Keratinocyte (primary cell): Measurements from ENCODE around the gene ACTR5. TPM values are rescaled to one million over a fixed set of nuclear protein-coding genes. Genes with fewer than 3 reads are reported as not detected.

Experiments used
- DNase-seq: peaks from one replicate; pipeline ENCODE4 v3.0.0-alpha.2; 2011; ENCODE audit warnings: low read depth, missing footprints, low spot score
- FAIRE-seq: peaks from 2 replicates; lab custom pipeline; 2011; peaks lifted over from hg19 to GRCh38; lab: Jason Lieb, UNC
- H2AFZ ChIP-seq: 2 replicates; pipeline ENCODE4 v1.6.0; 2012; ENCODE audit warnings: low read length, control low read depth, inconsistent platforms; ENCODE audit not compliant: control insufficient read depth
- H3K27ac ChIP-seq: 2 replicates; pipeline ENCODE4 v1.5.1; 2011; ENCODE audit warnings: low read length; ENCODE audit not compliant: control insufficient read depth, insufficient read depth
- H3K27me3 ChIP-seq: 3 replicates; pipeline ENCODE4 v1.6.0; 2011; ENCODE audit warnings: low read length; ENCODE audit not compliant: control insufficient read depth, insufficient read depth; ENCODE audit errors: extremely low read depth
- H3K36me3 ChIP-seq, 2 experiments: 2 replicates in 1 of 2; 3 replicates in 1 of 2; pipeline ENCODE4 v1.5.1; 2011; ENCODE audit warnings: low read length in 2 of 2, mild to moderate bottlenecking in 1 of 2; ENCODE audit not compliant: control insufficient read depth in 2 of 2, insufficient read depth in 2 of 2; ENCODE audit errors: extremely low read depth in 1 of 2
- H3K4me1 ChIP-seq: 3 replicates; pipeline ENCODE4 v1.5.1; 2011; ENCODE audit warnings: low read length; ENCODE audit not compliant: control insufficient read depth, insufficient read depth; ENCODE audit errors: extremely low read depth
- H3K4me2 ChIP-seq: 3 replicates; pipeline ENCODE4 v1.6.0; 2011; ENCODE audit warnings: low read depth, low read length; ENCODE audit not compliant: control insufficient read depth, insufficient read depth; ENCODE audit errors: extremely low read depth
- H3K4me3 ChIP-seq, 3 experiments: fragments of 200-600 bp in 1 of 3; sonication (generic) in 1 of 3; 2 replicates in 2 of 3; 3 replicates in 1 of 3; pipeline ENCODE4 v1.5.1; 2011 to 2016; ENCODE audit warnings: low read length in 3 of 3, mild to moderate bottlenecking in 3 of 3, control low read depth in 2 of 3, inconsistent platforms in 1 of 3, low read depth in 1 of 3, mixed read lengths in 1 of 3, mixed run types in 1 of 3, moderate library complexity in 1 of 3; ENCODE audit not compliant: control insufficient read depth in 2 of 3, insufficient read depth in 2 of 3; ENCODE audit errors: extremely low read depth in 1 of 3
- H3K79me2 ChIP-seq: 2 replicates; pipeline ENCODE4 v1.6.0; 2012; ENCODE audit warnings: low read length; ENCODE audit not compliant: control insufficient read depth, insufficient read depth
- H3K9ac ChIP-seq: 3 replicates; pipeline ENCODE4 v1.6.0; 2011; ENCODE audit warnings: low read length; ENCODE audit not compliant: control insufficient read depth, insufficient read depth; ENCODE audit errors: extremely low read depth
- H3K9me1 ChIP-seq: 3 replicates; pipeline ENCODE4 v1.6.0; 2011; ENCODE audit warnings: low read length; ENCODE audit not compliant: control insufficient read depth, insufficient read depth; ENCODE audit errors: extremely low read depth
- H3K9me3 ChIP-seq: 2 replicates; pipeline ENCODE4 v1.5.1; 2012; ENCODE audit warnings: low read depth, low read length; ENCODE audit not compliant: control insufficient read depth
- H4K20me1 ChIP-seq: 3 replicates; pipeline ENCODE4 v1.6.0; 2011; ENCODE audit warnings: low read length; ENCODE audit not compliant: control insufficient read depth, insufficient read depth; ENCODE audit errors: extremely low read depth
- CTCF ChIP-seq, 3 experiments: IDR thresholded peaks in 1 of 3; conservative IDR thresholded peaks in 1 of 3; optimal IDR thresholded peaks in 1 of 3; 2 replicates in 2 of 3; 3 replicates in 1 of 3; pipeline versions ENCODE3 to v1.5.1; 2011; ENCODE audit warnings: low read length in 3 of 3, mild to moderate bottlenecking in 3 of 3, moderate library complexity in 2 of 3, control low read depth in 1 of 3, inconsistent platforms in 1 of 3; ENCODE audit not compliant: insufficient read depth in 2 of 3; ENCODE audit errors: extremely low read depth in 1 of 3
- EZH2 ChIP-seq: IDR thresholded peaks from one replicate; pipeline ENCODE4 v1.6.1; 2012; ENCODE audit warnings: inconsistent platforms, mild to moderate bottlenecking, low read length, moderate library complexity
- dilution Hi-C: fragments of 300-500 bp; cut with MboI; formaldehyde crosslinking; loops from one replicate; pipeline ENCODE4 v1.7.0; 2020; ENCODE audit warnings: low sequenced_read_pairs; ENCODE audit not compliant: extremely low pct_ligation_motif_present
- polyA plus RNA-seq, 5 experiments: library from polyadenylated mRNA; depleted of rRNA in 3 of 5; stranded (reverse) in 3 of 5; stranded (forward) in 1 of 5; unstranded in 1 of 5; fragments of >200 nt; gene quantifications; 1 replicate in 1 of 5; 2 replicates in 3 of 5; 3 replicates in 1 of 5; pipeline versions ENCODE4 v1.2.1 to v1.2.3, GENCODE V29; 2011 to 2012; ENCODE audit warnings: missing spikeins in 2 of 5, low read depth in 1 of 5, low replicate concordance in 1 of 5

Gene ACTR5
- polyA plus RNA-seq, 1 donor (not counting 4 experiments of a cell fraction or from before 2014, with no cell fraction given): 9.7 TPM

- no peak for FAIRE-seq
- H3K4me1 ChIP-seq: peaks cover 15% of the 10 kb centered on the region
Observed at GRCh38 chr20:38735172-38735571, 13.1 kb upstream of the ACTR5 start.

GRCh38 chr20:38737887-38738286 lies 10.4 kb upstream of the ACTR5 start:
- Histone ChIP-seq H3K9me1 (no peaks in the 10 kb centered on the region), H3K9ac (no peak overlapping the region), H3K4me3 (no peak overlapping the region), H3K79me2 (no peaks in the 10 kb centered on the region), H3K36me3 (no peaks in the 10 kb centered on the region), H3K4me1 (no peaks in the 10 kb centered on the region), H3K27ac (no peak overlapping the region), H2AFZ (no peak overlapping the region), H3K4me2 (no peak overlapping the region), H4K20me1 (no peaks in the 10 kb centered on the region), H3K9me3 (no peaks in the 10 kb centered on the region), H3K27me3 (peaks cover 32% of the 10 kb centered on the region)
- DNase-seq: no peak
- FAIRE-seq: no peak
- dilution Hi-C loops: no loop called here
- TF ChIP-seq EZH2 (no peak), CTCF (optimal IDR thresholded peaks at IDR 0.05 in 1 of 3, IDR thresholded peaks at IDR 0.05 in 1 of 3, conservative IDR thresholded peaks at IDR 0.05 in 1 of 3; ENCODE audit: extremely low read depth in 1 of 3, insufficient read depth in 2 of 3, low read length in 3 of 3) (no peak)

More at GRCh38 chr20:38735172-38735571, 13.1 kb upstream of the ACTR5 start:
- TF ChIP-seq CTCF (optimal IDR thresholded peaks at IDR 0.05 in 1 of 3, IDR thresholded peaks at IDR 0.05 in 1 of 3, conservative IDR thresholded peaks at IDR 0.05 in 1 of 3; ENCODE audit: extremely low read depth in 1 of 3, insufficient read depth in 2 of 3, low read length in 3 of 3) (no peak), EZH2 (no peak)
- Histone ChIP-seq H3K27ac (no peak overlapping the region), H2AFZ (no peak overlapping the region), H3K9me3 (no peaks in the 10 kb centered on the region), H3K4me3 (no peak overlapping the region), H4K20me1 (no peaks in the 10 kb centered on the region), H3K9ac (no peak overlapping the region), H3K4me2 (no peak overlapping the region), H3K79me2 (no peaks in the 10 kb centered on the region), H3K9me1 (no peaks in the 10 kb centered on the region), H3K36me3 (no peaks in the 10 kb centered on the region), H3K27me3 (peaks cover 50% of the 10 kb centered on the region)
- DNase-seq: no peak
- dilution Hi-C loops: no loop called here
